A549 (cell line): Measurements from ENCODE around the gene ARFGEF3.

Experiments used
- HEYL ChIP-seq: fragments of 250-450 bp; sonication (Bioruptor Pico); IDR thresholded peaks from 2 replicates; pipeline ENCODE4 v1.8.0; 2021; ENCODE audit warnings: mild to moderate bottlenecking, moderate library complexity
- MYC ChIP-seq: IDR thresholded peaks from 2 replicates; pipeline ENCODE4 v1.6.1; 2012; ENCODE audit warnings: mild to moderate bottlenecking, inconsistent platforms, low read length, improper control_type of control experiment, borderline replicate concordance
- RCOR1 ChIP-seq: fragments of 150-350 bp; IDR thresholded peaks from 2 replicates; pipeline ENCODE4 v1.6.1; 2014; ENCODE audit warnings: antibody characterized with exemption, low read length, low read depth
- RFX5 ChIP-seq: fragments of 450-650 bp; IDR thresholded peaks from 2 replicates; pipeline ENCODE4 v1.7.1; 2014; ENCODE audit warnings: antibody characterized with exemption, mild to moderate bottlenecking, moderate library complexity
- RNF2 ChIP-seq: fragments of 200-600 bp; sonication (generic); IDR thresholded peaks from 2 replicates; pipeline ENCODE4 v1.6.1; 2016; ENCODE audit warnings: low read depth, mild to moderate bottlenecking, antibody characterized with exemption, moderate library complexity, borderline replicate concordance
- TF ChIP-seq, protein P1 (sequence below): fragments of >200 bp; sonication (Bioruptor Twin); formaldehyde crosslinking; IDR thresholded peaks from 3 replicates; pipeline ENCODE4 v1.5.1; 2016
- TF ChIP-seq, protein P2 (sequence below): IDR thresholded peaks from 2 replicates; pipeline ENCODE4 v1.6.1; 2012

DNA sequence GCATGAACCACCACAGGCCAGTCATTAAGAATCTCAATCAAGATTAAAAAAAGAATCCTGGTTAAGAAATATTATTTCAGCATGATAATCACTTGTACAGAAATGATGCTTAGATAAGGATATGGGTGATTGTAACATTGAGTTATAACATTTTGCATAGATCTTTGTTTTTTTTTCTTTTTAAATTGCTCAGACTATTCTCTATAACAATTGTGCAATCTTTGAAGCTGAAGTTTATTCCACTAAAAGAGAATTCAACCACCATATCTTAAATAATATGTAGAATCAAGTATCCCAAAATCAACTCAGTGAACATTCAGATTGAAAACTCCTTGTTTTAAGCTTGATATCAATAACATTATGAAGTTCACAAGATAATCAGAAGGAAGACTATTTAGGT lies 215.3 kb downstream of the ARFGEF3 start:
- TF ChIP-seq RNF2 (no peak), MYC (no peak), HEYL (CRISPR knock-in tag) (no peak), RFX5 (no peak), RCOR1 (no peak)
- TF ChIP-seq, protein P1, sequence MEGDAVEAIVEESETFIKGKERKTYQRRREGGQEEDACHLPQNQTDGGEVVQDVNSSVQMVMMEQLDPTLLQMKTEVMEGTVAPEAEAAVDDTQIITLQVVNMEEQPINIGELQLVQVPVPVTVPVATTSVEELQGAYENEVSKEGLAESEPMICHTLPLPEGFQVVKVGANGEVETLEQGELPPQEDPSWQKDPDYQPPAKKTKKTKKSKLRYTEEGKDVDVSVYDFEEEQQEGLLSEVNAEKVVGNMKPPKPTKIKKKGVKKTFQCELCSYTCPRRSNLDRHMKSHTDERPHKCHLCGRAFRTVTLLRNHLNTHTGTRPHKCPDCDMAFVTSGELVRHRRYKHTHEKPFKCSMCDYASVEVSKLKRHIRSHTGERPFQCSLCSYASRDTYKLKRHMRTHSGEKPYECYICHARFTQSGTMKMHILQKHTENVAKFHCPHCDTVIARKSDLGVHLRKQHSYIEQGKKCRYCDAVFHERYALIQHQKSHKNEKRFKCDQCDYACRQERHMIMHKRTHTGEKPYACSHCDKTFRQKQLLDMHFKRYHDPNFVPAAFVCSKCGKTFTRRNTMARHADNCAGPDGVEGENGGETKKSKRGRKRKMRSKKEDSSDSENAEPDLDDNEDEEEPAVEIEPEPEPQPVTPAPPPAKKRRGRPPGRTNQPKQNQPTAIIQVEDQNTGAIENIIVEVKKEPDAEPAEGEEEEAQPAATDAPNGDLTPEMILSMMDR, result no peak
- TF ChIP-seq, protein P2, sequence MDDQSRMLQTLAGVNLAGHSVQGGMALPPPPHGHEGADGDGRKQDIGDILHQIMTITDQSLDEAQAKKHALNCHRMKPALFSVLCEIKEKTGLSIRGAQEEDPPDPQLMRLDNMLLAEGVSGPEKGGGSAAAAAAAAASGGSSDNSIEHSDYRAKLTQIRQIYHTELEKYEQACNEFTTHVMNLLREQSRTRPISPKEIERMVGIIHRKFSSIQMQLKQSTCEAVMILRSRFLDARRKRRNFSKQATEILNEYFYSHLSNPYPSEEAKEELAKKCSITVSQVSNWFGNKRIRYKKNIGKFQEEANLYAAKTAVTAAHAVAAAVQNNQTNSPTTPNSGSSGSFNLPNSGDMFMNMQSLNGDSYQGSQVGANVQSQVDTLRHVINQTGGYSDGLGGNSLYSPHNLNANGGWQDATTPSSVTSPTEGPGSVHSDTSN, result no peak
